Measurements from ENCODE around the gene FCRL6. TPM values are rescaled to one million over a fixed set of nuclear protein-coding genes. Genes with fewer than 3 reads are reported as not detected.
A peak's percentile ranks its signal among the peaks of the same experiment; 100 is the strongest.

FCRL6 gene
- total and polyA plus RNA-seq, 2 donors (not counting 3 experiments of a cell fraction or from before 2014, with no cell fraction given), result 0.06 TPM; not detected in 1

- H4K20me1 ChIP-seq (replicated peaks; ENCODE audit: control insufficient read depth, extremely low read depth, insufficient read depth, low read length), result no peaks in the 10 kb centered on the region
- no peaks in the 10 kb centered on the region for H3K9me1 ChIP-seq (replicated peaks; ENCODE audit: control insufficient read depth, extremely low read depth, insufficient read depth, low read length)
- H3K27me3 ChIP-seq (ENCODE audit: control insufficient read depth in 2 of 2, insufficient read depth in 2 of 2, low read length in 2 of 2), result no peaks in the 10 kb centered on the region
- H3K36me3 ChIP-seq (ENCODE audit: control insufficient read depth in 2 of 2, extremely low read depth in 1 of 2, insufficient read depth in 2 of 2, low read length in 2 of 2), result no peaks in the 10 kb centered on the region
- ChIA-PET POLR2A (interaction anchor here (0.8 kb wide), 1 partner anchor 91 kb away, joined by 4 read pairs; no protein-coding TSS in a partner anchor), CTCF (interaction anchor here (0.6 to 11.5 kb wide), 68 partner anchors 10 to 674 kb away, joined by 3 to 623 read pairs (median 5); partner anchors contain the start of genes CFAP45, DUSP23, IGSF9 and SLAMF8)
- FAIRE-seq (peak; percentile 97), DNase-seq (ENCODE audit: low read depth, low spot score) (peak; percentile 85)
- no peak overlapping the region for H2AFZ ChIP-seq (ENCODE audit: low read depth, low read length)
- no peak overlapping the region for H3K4me3 ChIP-seq (replicated peaks in 1 of 3; ENCODE audit: insufficient read depth in 1 of 3, low read depth in 1 of 3, low read length in 3 of 3)
- dilution Hi-C loops (cut with MboI; ENCODE audit: extremely low pct_ligation_motif_present, low sequenced_read_pairs), result loop anchor here (5.0 to 25.0 kb wide), 2 partner anchors 93 to 312 kb away; no protein-coding TSS in a partner anchor
- intact Hi-C loops (cut with micrococcal nuclease), result loop anchor here (1.0 kb wide), 8 partner anchors 19 to 667 kb away; partner anchors contain the start of gene DUSP23
- no TSS peak for BruUV-seq (replicated peaks)
- H3K9me3 ChIP-seq (replicated peaks; ENCODE audit: control insufficient read depth, insufficient read depth, low read length), result no peaks in the 10 kb centered on the region
- no peaks in the 10 kb centered on the region for H3K4me1 ChIP-seq (ENCODE audit: control insufficient read depth, extremely low read depth, insufficient read depth, low read length)
- no peak overlapping the region for H3K27ac ChIP-seq (ENCODE audit: insufficient read depth, low read depth, low read length)
- H3K79me2 ChIP-seq (ENCODE audit: control insufficient read depth, insufficient read depth, low read length), result no peaks in the 10 kb centered on the region
- no peak for TF ChIP-seq JUN (IDR thresholded peaks at IDR 0.05; ENCODE audit: borderline replicate concordance, insufficient read depth, insufficient read length, low read depth)
- TF ChIP-seq CTCF (IDR thresholded peaks at IDR 0.05; ENCODE audit: extremely low read depth in 1 of 2, insufficient read depth in 1 of 2, low read depth in 1 of 2, low read length in 2 of 2), result peak; percentile 75 to 77
- no peak overlapping the region for H3K9ac ChIP-seq (replicated peaks; ENCODE audit: extremely low read depth, insufficient read depth, low read length)
- no peak overlapping the region for H3K4me2 ChIP-seq (ENCODE audit: insufficient read depth, low read length)
Observed at GRCh38 chr1:159798893-159799292, 3.3 kb upstream of the FCRL6 start.

GRCh38 chr1:159799446-159799985 lies 2.6 kb upstream of the FCRL6 start:
- Histone ChIP-seq H3K79me2 (ENCODE audit: control insufficient read depth, insufficient read depth, low read length) (no peaks in the 10 kb centered on the region), H3K27ac (ENCODE audit: insufficient read depth, low read depth, low read length) (no peak overlapping the region), H3K36me3 (ENCODE audit: control insufficient read depth in 2 of 2, extremely low read depth in 1 of 2, insufficient read depth in 2 of 2, low read length in 2 of 2) (no peaks in the 10 kb centered on the region), H3K4me2 (ENCODE audit: insufficient read depth, low read length) (no peak overlapping the region), H3K9me1 (replicated peaks; ENCODE audit: control insufficient read depth, extremely low read depth, insufficient read depth, low read length) (no peaks in the 10 kb centered on the region), H3K9me3 (replicated peaks; ENCODE audit: control insufficient read depth, insufficient read depth, low read length) (no peaks in the 10 kb centered on the region), H2AFZ (ENCODE audit: low read depth, low read length) (no peak overlapping the region), H3K4me3 (replicated peaks in 1 of 3; ENCODE audit: insufficient read depth in 1 of 3, low read depth in 1 of 3, low read length in 3 of 3) (no peak overlapping the region), H3K27me3 (ENCODE audit: control insufficient read depth in 2 of 2, insufficient read depth in 2 of 2, low read length in 2 of 2) (no peaks in the 10 kb centered on the region), H4K20me1 (replicated peaks; ENCODE audit: control insufficient read depth, extremely low read depth, insufficient read depth, low read length) (no peaks in the 10 kb centered on the region), H3K4me1 (ENCODE audit: control insufficient read depth, extremely low read depth, insufficient read depth, low read length) (no peaks in the 10 kb centered on the region), H3K9ac (replicated peaks; ENCODE audit: extremely low read depth, insufficient read depth, low read length) (no peak overlapping the region)
- TF ChIP-seq JUN (IDR thresholded peaks at IDR 0.05; ENCODE audit: borderline replicate concordance, insufficient read depth, insufficient read length, low read depth) (no peak), CTCF (IDR thresholded peaks at IDR 0.05; ENCODE audit: extremely low read depth in 1 of 2, insufficient read depth in 1 of 2, low read depth in 1 of 2, low read length in 2 of 2) (no peak), POLR2AphosphoS5 (IDR thresholded peaks at IDR 0.05; ENCODE audit: insufficient read depth, low read depth, low read length) (no peak), POLR2A (IDR thresholded peaks at IDR 0.05; ENCODE audit: low read depth, low read length) (no peak), MYC (IDR thresholded peaks at IDR 0.05; ENCODE audit: low read depth, low read length) (no peak), GATA2 (IDR thresholded peaks at IDR 0.05; ENCODE audit: insufficient read depth, insufficient read length, low read depth, low read length) (no peak), MAX (IDR thresholded peaks at IDR 0.05; ENCODE audit: insufficient read depth, insufficient read length) (no peak), EZH2 (IDR thresholded peaks at IDR 0.05; ENCODE audit: borderline replicate concordance, low read depth, low read length, severe bottlenecking) (no peak), FOS (IDR thresholded peaks at IDR 0.05; ENCODE audit: borderline replicate concordance, insufficient read depth, low read length) (no peak)
- no TSS peak for BruUV-seq (replicated peaks)
- no peak for DNase-seq (ENCODE audit: low read depth, low spot score)
- POLR2A ChIA-PET, result interaction anchor here (0.8 kb wide), 1 partner anchor 90 kb away, joined by 4 read pairs; no protein-coding TSS in a partner anchor
- dilution Hi-C loops (cut with MboI; ENCODE audit: extremely low pct_ligation_motif_present, low sequenced_read_pairs), result loop anchor here (5.0 to 25.0 kb wide), 2 partner anchors 93 to 312 kb away; no protein-coding TSS in a partner anchor
- no peak for FAIRE-seq
- CTCF ChIA-PET, result interaction anchor here (0.6 to 11.5 kb wide), 68 partner anchors 9 to 675 kb away, joined by 3 to 623 read pairs (median 5); partner anchors contain the start of genes CFAP45, DUSP23, IGSF9 and SLAMF8
- intact Hi-C loops (cut with micrococcal nuclease), result loop anchor here (1.0 kb wide), 7 partner anchors 19 to 667 kb away; partner anchors contain the start of gene DUSP23
